ENCODE measurements around the gene KRTAP5-2.

DNA sequence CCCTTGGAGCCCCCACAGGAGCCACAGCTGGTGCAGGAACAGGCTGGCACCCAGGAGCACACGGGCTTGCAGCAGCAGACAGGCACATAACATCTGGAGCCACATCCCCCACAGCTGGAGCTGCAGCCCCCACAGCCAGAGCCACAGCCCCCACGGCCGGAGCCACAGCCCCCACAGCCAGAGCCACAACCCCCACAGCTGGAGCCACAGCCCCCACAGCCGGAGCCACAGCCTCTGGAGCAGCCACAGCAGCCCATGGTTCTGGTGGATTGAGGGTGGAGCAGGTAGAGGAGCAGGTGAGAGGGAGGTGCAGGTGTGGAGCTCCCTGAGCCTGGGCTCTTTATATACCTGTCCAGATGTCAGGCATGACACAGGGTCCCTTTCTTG lies at the start of gene KRTAP5-2:
- TF ChIP-seq, protein P1, sequence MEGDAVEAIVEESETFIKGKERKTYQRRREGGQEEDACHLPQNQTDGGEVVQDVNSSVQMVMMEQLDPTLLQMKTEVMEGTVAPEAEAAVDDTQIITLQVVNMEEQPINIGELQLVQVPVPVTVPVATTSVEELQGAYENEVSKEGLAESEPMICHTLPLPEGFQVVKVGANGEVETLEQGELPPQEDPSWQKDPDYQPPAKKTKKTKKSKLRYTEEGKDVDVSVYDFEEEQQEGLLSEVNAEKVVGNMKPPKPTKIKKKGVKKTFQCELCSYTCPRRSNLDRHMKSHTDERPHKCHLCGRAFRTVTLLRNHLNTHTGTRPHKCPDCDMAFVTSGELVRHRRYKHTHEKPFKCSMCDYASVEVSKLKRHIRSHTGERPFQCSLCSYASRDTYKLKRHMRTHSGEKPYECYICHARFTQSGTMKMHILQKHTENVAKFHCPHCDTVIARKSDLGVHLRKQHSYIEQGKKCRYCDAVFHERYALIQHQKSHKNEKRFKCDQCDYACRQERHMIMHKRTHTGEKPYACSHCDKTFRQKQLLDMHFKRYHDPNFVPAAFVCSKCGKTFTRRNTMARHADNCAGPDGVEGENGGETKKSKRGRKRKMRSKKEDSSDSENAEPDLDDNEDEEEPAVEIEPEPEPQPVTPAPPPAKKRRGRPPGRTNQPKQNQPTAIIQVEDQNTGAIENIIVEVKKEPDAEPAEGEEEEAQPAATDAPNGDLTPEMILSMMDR (conservative IDR thresholded peaks at IDR 0.05; ENCODE audit: low read depth, low read length), result no peak
- TF ChIP-seq RAD21 (IDR thresholded peaks at IDR 0.05; ENCODE audit: low read length), result no peak
- TF ChIP-seq CEBPB (IDR thresholded peaks at IDR 0.05; ENCODE audit: low read depth, low read length), result no peak
- TF ChIP-seq POLR2A (IDR thresholded peaks at IDR 0.05; ENCODE audit: low read depth, low read length), result no peak
- no peak for TF ChIP-seq MXI1 (IDR thresholded peaks at IDR 0.05; ENCODE audit: borderline replicate concordance, low read depth, low read length)
- no peak for TF ChIP-seq SMC3 (IDR thresholded peaks at IDR 0.05; ENCODE audit: low read depth, low read length)
- TF ChIP-seq, protein P2, sequence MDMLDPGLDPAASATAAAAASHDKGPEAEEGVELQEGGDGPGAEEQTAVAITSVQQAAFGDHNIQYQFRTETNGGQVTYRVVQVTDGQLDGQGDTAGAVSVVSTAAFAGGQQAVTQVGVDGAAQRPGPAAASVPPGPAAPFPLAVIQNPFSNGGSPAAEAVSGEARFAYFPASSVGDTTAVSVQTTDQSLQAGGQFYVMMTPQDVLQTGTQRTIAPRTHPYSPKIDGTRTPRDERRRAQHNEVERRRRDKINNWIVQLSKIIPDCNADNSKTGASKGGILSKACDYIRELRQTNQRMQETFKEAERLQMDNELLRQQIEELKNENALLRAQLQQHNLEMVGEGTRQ (IDR thresholded peaks at IDR 0.05; ENCODE audit: low read depth, low read length), result no peak
- TF ChIP-seq FOS (IDR thresholded peaks at IDR 0.05; ENCODE audit: low read depth, low read length), result no peak
